Upper lobe of right lung (tissue), 1 donor: ENCODE measurements around the gene ECEL1. TPM values are rescaled to one million over a fixed set of nuclear protein-coding genes. Genes with fewer than 3 reads are reported as not detected.

Experiments used
- ATAC-seq: fragments of 200-7000 bp; cut with Tn5 transposase; one replicate; pipeline ENCODE4 v1.9.1; 2020; ENCODE audit warnings: mild to moderate bottlenecking, moderate library complexity
- DNase-seq: peaks from one replicate; pipeline ENCODE4 v3.0.0-alpha.2; 2020
- H3K27ac ChIP-seq: fragments of 200-600 bp; one replicate; pipeline ENCODE4 v1.8.0; 2022
- H3K27me3 ChIP-seq: fragments of 200-600 bp; one replicate; pipeline ENCODE4 v1.8.0; 2022; ENCODE audit warnings: mild to moderate bottlenecking
- H3K36me3 ChIP-seq: fragments of 200-600 bp; one replicate; pipeline ENCODE4 v1.8.0; 2022
- H3K4me1 ChIP-seq: fragments of 200-600 bp; one replicate; pipeline ENCODE4 v1.8.0; 2022
- H3K4me3 ChIP-seq: fragments of 200-600 bp; one replicate; pipeline ENCODE4 v1.8.0; 2022; ENCODE audit warnings: mild to moderate bottlenecking
- H3K9me3 ChIP-seq: fragments of 200-600 bp; one replicate; pipeline ENCODE4 v1.8.0; 2022
- CTCF ChIP-seq: fragments of 200-600 bp; IDR thresholded peaks from one replicate; pipeline ENCODE4 v1.8.0; 2022; ENCODE audit warnings: antibody characterized with exemption
- intact Hi-C: fragments of 100-400 bp; cut with DNase I; formaldehyde crosslinking; loops from one replicate; pipeline ENCODE4 v1.11.0; 2022
- total RNA-seq: library from RNA; stranded (reverse); fragmentation: NEBNext Ultra II Directional; extraction: Animal tissue kit (Norgen Biotek cat#: 25700); gene quantifications from one replicate; pipeline ENCODE4 v1.2.1, GENCODE V29; 2021
- donor health status: DM: no; HTN: yes; CAD: no; lungs with severe emphysema.

ECEL1 gene
- total RNA-seq, 1 donor from 2014 or later: not detected

GRCh38 chr2:232484628-232485347 lies 2.8 kb downstream of the ECEL1 start:
- Histone ChIP-seq H3K27ac (no peak overlapping the region), H3K9me3 (no peaks in the 10 kb centered on the region), H3K36me3 (no peaks in the 10 kb centered on the region), H3K27me3 (peaks cover 54% of the 10 kb centered on the region), H3K4me3 (no peak overlapping the region), H3K4me1 (peaks cover 5% of the 10 kb centered on the region)
- DNase-seq: peak; percentile 55
- no peak for ATAC-seq
- no peak for TF ChIP-seq CTCF
- intact Hi-C loops: no loop called here

DNA sequence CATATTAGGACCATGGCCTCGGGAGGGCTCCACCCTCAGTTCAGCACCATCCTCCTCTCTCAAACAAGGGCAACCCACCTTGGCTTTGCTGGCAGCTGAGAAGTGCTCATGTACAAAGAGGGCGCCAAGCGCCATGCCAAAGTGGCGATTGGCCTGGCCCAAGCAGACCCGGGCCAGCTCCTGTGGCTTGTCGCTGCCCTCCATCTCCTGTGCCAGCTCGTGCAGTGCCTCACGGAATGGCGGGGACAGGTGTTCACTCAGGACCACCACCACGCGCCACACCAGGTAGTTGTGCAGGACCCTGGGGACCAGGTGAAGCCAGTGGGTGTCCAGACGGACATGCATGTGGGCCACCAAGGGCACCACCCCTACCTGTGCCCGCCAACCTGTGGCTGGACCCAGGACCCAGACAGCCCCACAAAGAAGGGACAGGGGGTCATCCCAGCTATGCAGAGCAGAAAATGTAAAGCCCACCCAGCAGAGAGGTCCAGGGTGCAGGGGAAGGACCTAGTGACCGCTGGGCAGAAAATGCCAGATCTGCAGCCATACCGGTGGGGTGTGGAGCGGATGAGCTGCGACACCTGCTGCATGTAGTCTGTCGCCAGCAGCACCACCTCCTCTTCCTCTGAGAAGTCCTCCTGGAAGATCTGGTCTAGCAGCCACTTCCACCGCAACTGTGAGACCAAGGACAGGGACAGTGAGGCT lies 3.6 kb downstream of the ECEL1 start:
- Histone ChIP-seq H3K9me3 (no peaks in the 10 kb centered on the region), H3K4me3 (no peak overlapping the region), H3K4me1 (peaks cover 5% of the 10 kb centered on the region), H3K27ac (no peak overlapping the region), H3K27me3 (peaks cover 52% of the 10 kb centered on the region), H3K36me3 (no peaks in the 10 kb centered on the region)
- DNase-seq (peak; percentile 51), ATAC-seq (no peak)
- intact Hi-C loops: no loop called here
- no peak for TF ChIP-seq CTCF

GRCh38 chr2:232483311-232483922 lies 4.2 kb downstream of the ECEL1 start:
- Histone ChIP-seq H3K36me3 (no peaks in the 10 kb centered on the region), H3K27ac (no peak overlapping the region), H3K9me3 (no peaks in the 10 kb centered on the region), H3K27me3 (peaks cover 46% of the 10 kb centered on the region), H3K4me1 (peaks cover 5% of the 10 kb centered on the region), H3K4me3 (no peak overlapping the region)
- ATAC-seq: no peak
- intact Hi-C loops: no loop called here
- TF ChIP-seq CTCF: no peak
- DNase-seq: peak; percentile 50

GRCh38 chr2:232482301-232483238 lies 5.1 kb downstream of the ECEL1 start:
- peaks cover 39% of the 10 kb centered on the region for H3K27me3 ChIP-seq
- no peaks in the 10 kb centered on the region for H3K36me3 ChIP-seq
- H3K4me3 ChIP-seq: no peak overlapping the region
- intact Hi-C loops: no loop called here
- DNase-seq: peak; percentile 55
- ATAC-seq: no peak
- no peaks in the 10 kb centered on the region for H3K9me3 ChIP-seq
- TF ChIP-seq CTCF: no peak
- no peak overlapping the region for H3K27ac ChIP-seq
- peaks cover 5% of the 10 kb centered on the region for H3K4me1 ChIP-seq
